ENCODE data around the gene TTC22.

DNA sequence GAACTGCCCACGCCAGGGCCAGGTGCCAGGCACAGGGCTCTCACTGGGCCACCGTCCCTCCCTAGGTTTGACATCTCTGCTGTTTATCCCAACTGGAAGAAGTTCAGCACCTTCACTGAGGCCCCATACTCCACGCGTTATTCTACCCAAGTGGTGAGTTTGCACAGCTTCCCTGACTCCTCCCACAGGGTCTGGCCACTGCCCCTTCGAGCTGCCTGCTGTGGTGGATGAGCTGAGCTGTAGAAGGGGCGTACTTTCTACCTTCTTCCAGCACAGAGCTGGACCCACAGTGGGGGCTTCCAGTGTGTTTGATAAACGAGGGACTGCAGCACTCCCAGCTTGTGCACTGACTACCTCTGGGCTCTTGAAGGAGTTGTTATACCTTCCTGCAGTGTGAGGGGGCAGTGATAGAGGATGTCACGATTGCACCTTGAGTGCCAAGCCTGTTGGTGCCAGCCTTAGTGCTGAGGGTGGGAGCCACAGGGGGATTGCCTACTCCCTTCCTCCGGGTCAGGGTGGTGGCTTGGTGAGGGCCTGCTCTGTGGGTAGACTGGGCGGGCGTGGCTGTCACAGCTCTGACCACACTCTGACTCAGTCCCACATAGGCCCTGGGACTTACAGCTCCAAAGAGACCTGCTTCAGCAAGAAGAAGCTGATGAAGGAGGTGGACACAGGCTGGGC, 5.9 kb upstream of the TTC22 start:
- TF ChIP-seq POLR2AphosphoS5 (IDR thresholded peaks at IDR 0.05; ENCODE audit: low read depth, low read length) (no peak), TAF1 (IDR thresholded peaks at IDR 0.05; ENCODE audit: borderline replicate concordance, insufficient read depth, low read length) (no peak), SIN3A (IDR thresholded peaks at IDR 0.05; ENCODE audit: borderline replicate concordance, insufficient read depth, low read length) (no peak), FOXP2 (optimal IDR thresholded peaks at IDR 0.05; ENCODE audit: borderline replicate concordance, extremely low read depth, extremely low read length, insufficient read depth) (no peak)
- TF ChIP-seq, protein P1, sequence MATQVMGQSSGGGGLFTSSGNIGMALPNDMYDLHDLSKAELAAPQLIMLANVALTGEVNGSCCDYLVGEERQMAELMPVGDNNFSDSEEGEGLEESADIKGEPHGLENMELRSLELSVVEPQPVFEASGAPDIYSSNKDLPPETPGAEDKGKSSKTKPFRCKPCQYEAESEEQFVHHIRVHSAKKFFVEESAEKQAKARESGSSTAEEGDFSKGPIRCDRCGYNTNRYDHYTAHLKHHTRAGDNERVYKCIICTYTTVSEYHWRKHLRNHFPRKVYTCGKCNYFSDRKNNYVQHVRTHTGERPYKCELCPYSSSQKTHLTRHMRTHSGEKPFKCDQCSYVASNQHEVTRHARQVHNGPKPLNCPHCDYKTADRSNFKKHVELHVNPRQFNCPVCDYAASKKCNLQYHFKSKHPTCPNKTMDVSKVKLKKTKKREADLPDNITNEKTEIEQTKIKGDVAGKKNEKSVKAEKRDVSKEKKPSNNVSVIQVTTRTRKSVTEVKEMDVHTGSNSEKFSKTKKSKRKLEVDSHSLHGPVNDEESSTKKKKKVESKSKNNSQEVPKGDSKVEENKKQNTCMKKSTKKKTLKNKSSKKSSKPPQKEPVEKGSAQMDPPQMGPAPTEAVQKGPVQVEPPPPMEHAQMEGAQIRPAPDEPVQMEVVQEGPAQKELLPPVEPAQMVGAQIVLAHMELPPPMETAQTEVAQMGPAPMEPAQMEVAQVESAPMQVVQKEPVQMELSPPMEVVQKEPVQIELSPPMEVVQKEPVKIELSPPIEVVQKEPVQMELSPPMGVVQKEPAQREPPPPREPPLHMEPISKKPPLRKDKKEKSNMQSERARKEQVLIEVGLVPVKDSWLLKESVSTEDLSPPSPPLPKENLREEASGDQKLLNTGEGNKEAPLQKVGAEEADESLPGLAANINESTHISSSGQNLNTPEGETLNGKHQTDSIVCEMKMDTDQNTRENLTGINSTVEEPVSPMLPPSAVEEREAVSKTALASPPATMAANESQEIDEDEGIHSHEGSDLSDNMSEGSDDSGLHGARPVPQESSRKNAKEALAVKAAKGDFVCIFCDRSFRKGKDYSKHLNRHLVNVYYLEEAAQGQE (IDR thresholded peaks at IDR 0.05; ENCODE audit: insufficient read depth in 1 of 2, low read depth in 2 of 2, low read length in 2 of 2): no peak
